Activated CD8-positive, alpha-beta memory T cell treated with anti-CD3 and anti-CD28 coated beads, Interleukin-2, amount 50 U/mL, for 1 hour (primary cell): Measurements from ENCODE around the gene CYP11A1.
"Not testable (repeated sequence)": the region's sequence is repeated elsewhere in the genome, so short reads cannot be mapped to it uniquely, and the experiment has no call there.

Source experiments
- DNase-seq: peaks from one replicate; pipeline ENCODE4 v3.0.0-alpha.2; 2020; ENCODE audit errors: extremely low read depth

Gene CYP11A1

DNA sequence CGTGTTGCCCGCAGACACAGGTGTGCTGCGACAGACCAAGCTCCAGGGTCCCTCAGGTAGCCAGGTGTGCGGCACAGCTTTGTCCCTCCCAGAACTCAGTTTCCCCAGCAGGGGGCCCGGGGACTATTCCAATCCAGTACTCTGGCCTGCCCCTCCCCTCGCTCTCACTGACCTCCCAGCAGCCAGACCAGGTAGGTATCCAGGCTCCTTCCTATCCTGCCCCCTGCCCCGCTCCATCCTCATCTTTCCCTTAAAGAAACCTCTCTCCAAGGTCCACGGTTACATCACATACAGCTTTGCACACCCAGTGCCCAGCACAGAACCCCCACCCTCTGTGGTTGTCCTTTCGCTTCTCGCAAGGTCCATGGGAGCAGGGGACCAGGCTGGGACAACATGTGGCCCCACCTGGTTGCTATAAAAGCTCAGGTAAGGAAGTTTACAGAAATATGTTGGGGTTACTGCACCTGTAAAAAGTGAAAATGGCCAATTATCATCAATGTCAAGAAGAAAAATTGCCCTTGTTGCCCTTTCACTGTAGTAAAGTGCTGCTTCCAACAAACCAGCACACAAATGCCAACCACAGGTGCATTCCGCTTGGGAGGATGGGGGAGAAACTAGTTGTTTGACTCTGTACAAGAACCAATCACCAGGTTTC lies 7.3 kb upstream of the CYP11A1 start:
- DNase-seq = no peak

DNA sequence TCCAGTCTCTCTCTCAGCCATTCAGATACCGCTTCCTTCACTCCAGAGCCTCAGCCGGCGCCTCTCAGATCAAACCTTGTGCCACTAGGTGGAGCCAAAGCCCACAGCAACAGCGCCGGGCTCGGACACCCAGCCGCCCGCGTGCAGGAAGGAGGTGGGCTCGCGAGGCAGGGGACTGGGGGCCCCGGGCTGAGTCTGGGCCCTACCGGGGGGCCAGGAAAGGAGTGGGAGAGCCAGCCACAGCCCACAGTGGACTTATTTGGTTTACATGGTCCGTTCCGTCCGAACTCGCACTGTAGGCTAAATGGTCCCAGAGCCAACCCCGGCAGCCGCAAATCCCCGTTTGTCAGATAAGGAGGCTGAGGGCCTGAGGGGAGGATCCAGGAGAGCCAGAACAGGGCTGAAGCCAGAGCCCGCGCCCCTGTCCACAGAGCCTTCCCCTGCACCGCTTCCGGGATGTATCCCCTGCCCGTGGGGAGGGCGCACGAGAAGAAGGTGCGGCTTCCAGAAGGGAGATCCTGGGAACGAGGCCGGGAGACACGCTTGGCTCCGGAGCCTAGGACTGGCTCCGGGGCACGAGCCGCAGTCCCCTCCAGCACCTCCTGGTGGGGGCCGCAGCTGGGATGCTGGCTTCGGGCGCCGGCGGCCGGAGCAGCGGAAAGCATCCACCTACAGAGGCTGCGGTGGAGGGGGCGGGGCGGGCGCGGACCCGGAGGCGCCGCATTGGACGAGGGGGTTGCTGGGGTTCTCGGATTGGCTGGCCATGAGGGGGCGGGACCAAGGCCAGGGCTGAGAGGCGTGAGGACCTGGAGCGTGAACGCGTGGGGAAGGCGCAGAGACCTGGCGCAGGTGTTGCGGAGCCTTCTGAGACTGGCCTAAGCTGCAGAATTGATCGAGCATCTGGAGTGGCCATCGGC lies 6.5 kb upstream of the CYP11A1 start:
- DNase-seq = peak; percentile 80

GRCh38 chr15:74373056-74373650 lies 5.7 kb upstream of the CYP11A1 start:
- DNase-seq = no peak

GRCh38 chr15:74370471-74370870 lies 3.0 kb upstream of the CYP11A1 start:
- no peak for DNase-seq

DNA sequence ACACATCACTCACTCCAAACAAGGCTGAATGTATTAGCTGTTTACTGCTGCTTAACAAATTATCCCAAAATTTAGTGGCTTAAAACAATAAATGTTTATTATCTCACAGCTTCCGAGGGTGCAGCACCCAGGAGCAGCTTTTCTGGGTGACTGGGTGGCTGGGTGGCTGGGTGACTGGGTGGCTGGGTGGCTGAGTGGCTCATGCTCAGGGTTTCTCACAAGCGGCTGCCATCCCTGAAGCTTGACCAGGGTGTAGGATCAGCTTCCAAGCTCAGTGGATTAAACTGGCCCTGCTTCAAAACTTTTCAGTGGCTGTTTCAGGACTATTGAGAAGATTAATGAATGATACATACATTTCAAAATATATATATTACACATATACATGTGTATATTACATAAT lies 2.3 kb upstream of the CYP11A1 start:
- no peak for DNase-seq

DNA sequence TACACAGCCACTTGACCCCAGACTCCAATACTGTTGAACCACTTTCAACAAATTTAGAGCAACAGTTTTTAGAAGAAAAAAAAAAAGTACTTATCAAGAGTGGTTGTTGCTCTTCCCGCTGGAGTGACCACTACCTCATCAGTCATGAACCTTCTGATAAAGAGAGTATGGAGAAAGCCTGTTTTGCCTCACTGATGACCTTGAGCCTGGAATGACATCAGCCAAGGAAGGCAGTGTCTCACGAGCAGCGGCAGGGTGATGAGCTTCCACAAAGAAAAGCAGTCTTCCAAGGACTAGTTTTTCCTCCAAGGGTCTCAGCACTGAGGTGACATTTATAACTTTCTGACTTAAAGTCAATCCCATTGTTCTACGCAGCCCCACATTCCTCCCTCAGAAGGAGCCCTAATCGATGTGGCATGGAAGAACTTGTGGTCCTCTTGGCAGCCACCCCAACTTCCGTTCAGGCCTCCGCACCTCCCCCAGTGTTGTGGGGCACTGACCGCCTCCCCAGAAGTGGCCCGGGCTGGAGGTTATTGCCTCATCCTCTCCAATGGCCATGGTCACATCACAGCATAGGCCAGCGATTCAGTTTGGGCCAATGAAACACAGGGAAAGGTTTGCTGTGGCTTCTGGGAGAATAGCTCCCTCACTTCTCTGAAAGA lies 1.8 kb upstream of the CYP11A1 start:
- DNase-seq = no peak

DNA sequence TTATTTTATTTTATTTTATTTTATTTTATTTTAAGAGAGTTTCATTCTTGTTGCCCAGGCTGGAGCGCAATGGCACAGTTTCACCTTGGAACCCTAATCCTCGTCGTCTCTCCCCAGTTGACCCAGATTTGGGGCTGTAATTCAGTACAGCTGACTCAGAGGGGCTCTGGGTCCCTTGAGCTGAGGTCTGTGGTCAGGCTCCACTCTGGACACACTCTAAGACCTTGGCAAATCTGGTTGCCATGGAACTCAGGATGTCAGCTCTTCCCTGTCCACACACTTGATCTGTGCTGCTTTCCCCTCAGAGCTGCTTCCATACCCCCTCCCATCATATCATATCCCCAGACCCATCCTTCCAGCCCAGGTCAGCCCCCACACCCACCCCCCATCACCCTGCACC lies 675 bp upstream of the CYP11A1 start:
- no peak for DNase-seq

GRCh38 chr15:74365598-74366445 lies 1.6 kb downstream of the CYP11A1 start:
- no peak for DNase-seq

DNA sequence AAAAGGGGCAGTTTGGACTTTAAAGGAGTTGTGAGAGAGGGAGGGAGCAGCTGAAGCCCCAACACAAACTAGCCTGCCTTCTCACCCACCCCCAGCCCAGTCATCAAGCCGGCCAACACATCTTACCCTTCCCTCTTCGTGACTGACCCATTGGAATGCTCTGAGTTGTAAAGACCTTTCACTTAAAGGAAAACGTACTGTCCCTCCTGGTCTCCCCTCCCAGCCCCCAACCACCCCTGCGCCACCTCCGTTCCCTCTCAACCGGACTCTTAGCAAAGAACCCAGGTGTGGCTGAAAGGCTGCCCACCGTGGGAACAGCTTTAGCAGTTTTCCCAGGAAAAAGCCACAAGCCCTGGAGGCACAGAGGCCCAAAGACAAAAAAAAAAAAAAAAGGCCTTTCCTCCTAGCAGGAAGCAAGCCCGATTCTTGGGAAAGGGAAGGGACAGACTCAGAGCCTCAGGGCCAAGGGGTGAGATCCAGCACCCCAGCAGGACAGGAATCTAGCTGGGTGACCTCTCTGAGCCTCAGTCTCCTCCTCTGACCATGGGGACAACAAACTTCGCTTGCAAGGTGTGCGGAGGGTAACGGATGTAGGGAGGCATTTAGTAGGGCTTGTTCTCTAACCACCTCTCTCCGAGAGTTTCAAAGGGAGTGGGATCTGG lies 2.4 kb downstream of the CYP11A1 start:
- no peak for DNase-seq

DNA sequence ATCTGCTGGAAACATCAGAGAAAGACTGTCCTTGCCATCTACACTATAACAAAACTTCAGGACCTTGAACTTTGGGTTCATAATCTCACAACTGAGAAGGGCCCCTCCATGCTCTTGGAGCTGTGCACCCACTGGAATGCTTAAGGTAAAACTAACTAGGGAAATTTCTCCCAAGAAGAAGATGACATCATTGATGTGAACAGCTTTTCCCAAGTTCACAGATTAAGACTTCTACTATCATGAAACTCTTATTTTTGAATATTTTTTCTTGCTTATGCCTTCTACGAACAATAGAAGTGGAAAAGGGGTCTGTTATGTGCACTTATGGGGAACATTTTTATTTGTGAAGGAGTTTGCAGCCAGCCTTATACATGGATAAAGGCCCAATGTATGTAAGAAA lies 5.0 kb downstream of the CYP11A1 start:
- no peak for DNase-seq

DNA sequence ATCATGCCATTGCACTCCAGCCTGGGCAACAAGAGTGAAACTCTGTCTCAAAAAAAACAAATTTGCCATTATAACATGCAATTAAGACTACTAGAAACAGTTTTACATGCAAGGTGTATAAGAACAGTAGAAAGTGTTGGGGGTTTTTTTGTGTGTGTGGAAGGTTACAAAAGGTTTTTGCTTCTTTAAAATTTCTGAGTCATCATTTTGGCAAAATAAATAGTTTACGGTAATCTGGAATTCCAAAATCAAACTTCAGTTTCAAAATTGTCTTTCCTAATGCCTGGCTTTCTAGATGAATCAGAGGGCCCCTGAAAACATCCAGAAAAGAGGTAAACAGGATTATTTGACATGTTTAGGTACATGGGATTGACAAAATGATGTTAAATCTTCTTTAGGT lies 6.6 kb downstream of the CYP11A1 start:
- not testable (repeated sequence) for DNase-seq

GRCh38 chr15:74359376-74359775 lies 8.1 kb downstream of the CYP11A1 start:
- DNase-seq = not testable (repeated sequence)

GRCh38 chr15:74357514-74357913 lies 9.9 kb downstream of the CYP11A1 start:
- not testable (repeated sequence) for DNase-seq

- DNase-seq = not testable (repeated sequence)
Observed at GRCh38 chr15:74356050-74356449, 11.4 kb downstream of the CYP11A1 start.

GRCh38 chr15:74353992-74354391 lies 13.5 kb downstream of the CYP11A1 start:
- DNase-seq = not testable (repeated sequence)

- DNase-seq = no peak
Observed at GRCh38 chr15:74352393-74352910, 15.0 kb downstream of the CYP11A1 start.

GRCh38 chr15:74351670-74352069 lies 15.8 kb downstream of the CYP11A1 start:
- no peak for DNase-seq

DNA sequence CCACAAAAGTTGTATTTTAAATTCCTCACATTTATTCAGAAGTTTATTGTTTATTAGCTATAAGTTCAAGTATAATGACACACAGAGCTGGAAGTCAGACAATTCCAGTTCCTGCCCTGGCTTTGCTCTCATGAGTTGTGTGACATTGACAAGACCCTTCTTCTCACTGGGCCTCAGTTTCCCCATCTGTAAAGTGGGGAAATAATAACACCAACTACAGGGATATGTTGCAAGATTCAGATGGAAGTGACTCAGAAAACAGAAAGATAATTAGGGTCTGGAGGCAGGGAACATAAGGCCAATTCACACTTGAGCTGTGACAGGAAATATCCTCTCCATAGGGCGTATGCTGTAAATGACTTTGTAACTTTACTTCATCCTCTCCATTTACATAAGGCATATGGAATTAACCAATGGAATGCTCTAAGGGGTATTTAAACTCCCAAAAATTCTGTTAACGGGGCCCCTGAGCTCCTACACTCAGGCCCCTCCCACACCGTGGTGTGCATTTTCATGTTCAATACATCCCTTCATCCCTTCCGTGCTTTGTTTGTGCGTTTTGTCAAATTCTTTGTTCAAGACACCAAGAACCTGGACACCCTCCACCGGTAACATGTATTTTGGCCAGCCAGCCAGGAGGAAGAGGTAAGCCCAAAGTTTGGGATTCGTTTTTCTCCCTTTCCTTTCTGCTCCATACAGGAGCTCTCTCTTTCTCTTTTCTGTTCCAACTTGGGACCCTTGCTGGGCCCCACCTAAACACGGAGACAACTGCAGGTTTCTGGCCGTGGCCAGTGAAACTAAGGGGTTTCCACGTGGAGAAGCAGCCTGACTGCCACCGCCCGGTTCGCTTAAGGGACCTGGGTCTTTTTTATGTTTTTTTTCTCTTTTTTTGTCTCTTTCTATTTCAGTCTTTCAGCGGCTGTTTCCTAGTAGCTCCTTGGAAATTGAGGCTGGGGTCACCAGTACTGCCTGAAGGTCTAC lies 16.9 kb downstream of the CYP11A1 start:
- no peak for DNase-seq

- DNase-seq = no peak
Observed at GRCh38 chr15:74349241-74349778, 18.1 kb downstream of the CYP11A1 start.
